Karpas-422 (cell line): ENCODE data around the gene PDLIM1. TPM values are rescaled to one million over a fixed set of nuclear protein-coding genes. Genes with fewer than 3 reads are reported as not detected.

Experiments used
- DNase-seq: peaks from one replicate; pipeline ENCODE4 v3.0.0-alpha.2; 2015
- H2AFZ ChIP-seq: fragments of 200-600 bp; sonication (generic); 2 replicates; pipeline ENCODE4 v1.6.1; 2014; ENCODE audit warnings: antibody characterized with exemption, low read length, mixed read lengths
- H3K27ac ChIP-seq: fragments of 200-600 bp; sonication (generic); 2 replicates; pipeline ENCODE4 v1.5.1; 2014; ENCODE audit warnings: mild to moderate bottlenecking, low read length, moderate library complexity
- H3K27me3 ChIP-seq: fragments of 200-600 bp; sonication (generic); 2 replicates; pipeline ENCODE4 v1.6.1; 2014; ENCODE audit warnings: low read length, mixed read lengths
- H3K36me3 ChIP-seq: fragments of 200-600 bp; sonication (generic); 2 replicates; pipeline ENCODE4 v1.6.1; 2014; ENCODE audit warnings: low read length, mixed read lengths; ENCODE audit not compliant: insufficient read depth
- H3K4me1 ChIP-seq: fragments of 200-600 bp; sonication (generic); 2 replicates; pipeline ENCODE4 v1.6.1; 2014; ENCODE audit warnings: mild to moderate bottlenecking, low read length, mixed read lengths
- H3K4me2 ChIP-seq: fragments of 200-600 bp; sonication (generic); 2 replicates; pipeline ENCODE4 v1.6.1; 2014; ENCODE audit warnings: low read length, low read depth, mild to moderate bottlenecking; ENCODE audit not compliant: poor library complexity, severe bottlenecking
- H3K4me3 ChIP-seq: fragments of 200-600 bp; sonication (generic); 2 replicates; pipeline ENCODE4 v1.5.1; 2014; ENCODE audit warnings: mild to moderate bottlenecking, antibody characterized with exemption, low read length, mixed read lengths
- H3K79me2 ChIP-seq: fragments of 200-600 bp; sonication (generic); 2 replicates; pipeline ENCODE4 v1.6.1; 2014; ENCODE audit warnings: mild to moderate bottlenecking, low read length, mixed read lengths
- H3K9ac ChIP-seq: fragments of 200-600 bp; sonication (generic); 2 replicates; pipeline ENCODE4 v1.6.0; 2014; ENCODE audit warnings: low read length
- H3K9me2 ChIP-seq: fragments of 200-600 bp; sonication (generic), shearing (Covaris generic); replicated peaks from 2 replicates; pipeline ENCODE4 v1.6.0; 2014; ENCODE audit warnings: mild to moderate bottlenecking, low read length, moderate library complexity; ENCODE audit not compliant: insufficient read depth
- H3K9me3 ChIP-seq: fragments of 300-700, 200-600 bp; sonication (generic); 2 replicates; pipeline ENCODE4 v1.6.1; 2014; ENCODE audit warnings: low read length, mixed read lengths
- H4K20me1 ChIP-seq: fragments of 200-600 bp; sonication (generic); 2 replicates; pipeline ENCODE4 v1.6.1; 2014; ENCODE audit warnings: mild to moderate bottlenecking, antibody characterized with exemption, low read length, low read depth; ENCODE audit not compliant: insufficient read depth
- total RNA-seq: library from RNA; depleted of rRNA; stranded (reverse); fragments of >200 nt; shearing (Covaris generic); gene quantifications from 2 replicates; pipeline ENCODE4 v1.2.3, GENCODE V29; 2014; ENCODE audit warnings: low replicate concordance

PDLIM1 gene
- total RNA-seq, 1 experiment from 2014 or later = 0.22 TPM

- H3K4me1 ChIP-seq = no peaks in the 10 kb centered on the region
- no peak overlapping the region for H3K4me2 ChIP-seq
- no peak overlapping the region for H3K4me3 ChIP-seq
- H2AFZ ChIP-seq = no peak overlapping the region
- no peak overlapping the region for H3K27ac ChIP-seq
- no peaks in the 10 kb centered on the region for H3K27me3 ChIP-seq
- no peaks in the 10 kb centered on the region for H3K9me2 ChIP-seq
- no peaks in the 10 kb centered on the region for H3K36me3 ChIP-seq
- H3K79me2 ChIP-seq = no peaks in the 10 kb centered on the region
- H3K9me3 ChIP-seq = no peaks in the 10 kb centered on the region
- no peak for DNase-seq
- no peak overlapping the region for H3K9ac ChIP-seq
- H4K20me1 ChIP-seq = no peaks in the 10 kb centered on the region
Observed at GRCh38 chr10:95324436-95325268, 33.8 kb upstream of the PDLIM1 start.

- H3K9me2 ChIP-seq = no peaks in the 10 kb centered on the region
Observed at GRCh38 chr10:95321554-95322301, 30.9 kb upstream of the PDLIM1 start.

DNA sequence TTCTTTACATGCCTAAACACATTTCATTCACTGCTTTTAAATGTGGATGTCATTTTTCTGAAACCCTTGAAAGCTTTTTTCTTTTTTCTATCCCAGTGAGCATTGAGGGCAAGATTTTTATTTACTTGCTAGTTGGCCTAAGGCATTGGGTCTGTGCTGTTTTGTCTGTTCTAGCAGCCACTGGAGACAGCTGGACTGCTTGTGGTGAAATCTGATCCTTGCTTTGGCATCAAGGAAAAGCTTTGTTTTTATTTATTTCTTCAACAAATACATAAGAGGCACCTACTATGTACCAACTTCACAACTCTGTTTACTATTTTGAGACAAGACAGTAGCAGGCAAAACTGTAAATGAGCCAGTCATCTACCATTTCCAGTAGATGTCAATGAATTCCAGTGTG lies 28.4 kb upstream of the PDLIM1 start:
- no peaks in the 10 kb centered on the region for H3K79me2 ChIP-seq
- no peaks in the 10 kb centered on the region for H3K36me3 ChIP-seq
- H3K4me1 ChIP-seq = no peaks in the 10 kb centered on the region
- H3K4me2 ChIP-seq = no peak overlapping the region
- no peaks in the 10 kb centered on the region for H4K20me1 ChIP-seq
- H2AFZ ChIP-seq = no peak overlapping the region
- H3K27ac ChIP-seq = no peak overlapping the region
- no peak for DNase-seq
- H3K9me2 ChIP-seq = no peaks in the 10 kb centered on the region
- H3K9me3 ChIP-seq = no peaks in the 10 kb centered on the region
- no peak overlapping the region for H3K9ac ChIP-seq
- H3K27me3 ChIP-seq = no peaks in the 10 kb centered on the region
- no peak overlapping the region for H3K4me3 ChIP-seq

More at GRCh38 chr10:95321554-95322301, 30.9 kb upstream of the PDLIM1 start:
- no peaks in the 10 kb centered on the region for H3K27me3 ChIP-seq
- H3K27ac ChIP-seq = no peak overlapping the region
- H3K9me3 ChIP-seq = no peaks in the 10 kb centered on the region
- no peak overlapping the region for H3K9ac ChIP-seq
- H3K79me2 ChIP-seq = no peaks in the 10 kb centered on the region
- H3K4me1 ChIP-seq = no peaks in the 10 kb centered on the region
- H3K4me2 ChIP-seq = no peak overlapping the region
- no peak overlapping the region for H3K4me3 ChIP-seq
- H4K20me1 ChIP-seq = no peaks in the 10 kb centered on the region
- no peak overlapping the region for H2AFZ ChIP-seq
- H3K36me3 ChIP-seq = no peaks in the 10 kb centered on the region
- DNase-seq = no peak

DNA sequence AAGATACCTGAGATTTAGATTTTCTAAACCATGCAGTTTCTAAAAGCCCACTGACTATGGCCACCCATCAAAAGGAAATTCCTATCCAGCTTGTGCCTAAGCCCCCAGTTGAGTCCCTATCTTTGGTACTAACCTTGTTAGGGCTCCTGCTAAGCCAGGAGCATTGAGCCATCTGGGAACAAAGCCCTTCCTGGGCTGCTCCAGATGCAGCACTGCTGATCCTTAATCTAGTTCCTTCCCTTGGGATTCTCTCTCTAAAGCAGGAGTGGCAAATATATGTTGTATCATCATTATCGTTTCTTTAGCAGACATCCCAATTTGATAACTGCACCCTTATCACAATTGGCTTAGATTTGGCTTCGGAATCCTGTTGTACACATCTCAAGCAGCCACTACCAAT lies 24.7 kb upstream of the PDLIM1 start:
- Histone ChIP-seq H3K9me2 (no peaks in the 10 kb centered on the region), H3K9ac (no peak overlapping the region), H2AFZ (no peak overlapping the region), H3K27me3 (no peaks in the 10 kb centered on the region), H3K4me1 (no peaks in the 10 kb centered on the region), H3K79me2 (no peaks in the 10 kb centered on the region), H3K4me3 (no peak overlapping the region), H3K27ac (no peak overlapping the region), H3K9me3 (no peaks in the 10 kb centered on the region), H4K20me1 (no peaks in the 10 kb centered on the region), H3K4me2 (no peak overlapping the region), H3K36me3 (no peaks in the 10 kb centered on the region)
- no peak for DNase-seq

DNA sequence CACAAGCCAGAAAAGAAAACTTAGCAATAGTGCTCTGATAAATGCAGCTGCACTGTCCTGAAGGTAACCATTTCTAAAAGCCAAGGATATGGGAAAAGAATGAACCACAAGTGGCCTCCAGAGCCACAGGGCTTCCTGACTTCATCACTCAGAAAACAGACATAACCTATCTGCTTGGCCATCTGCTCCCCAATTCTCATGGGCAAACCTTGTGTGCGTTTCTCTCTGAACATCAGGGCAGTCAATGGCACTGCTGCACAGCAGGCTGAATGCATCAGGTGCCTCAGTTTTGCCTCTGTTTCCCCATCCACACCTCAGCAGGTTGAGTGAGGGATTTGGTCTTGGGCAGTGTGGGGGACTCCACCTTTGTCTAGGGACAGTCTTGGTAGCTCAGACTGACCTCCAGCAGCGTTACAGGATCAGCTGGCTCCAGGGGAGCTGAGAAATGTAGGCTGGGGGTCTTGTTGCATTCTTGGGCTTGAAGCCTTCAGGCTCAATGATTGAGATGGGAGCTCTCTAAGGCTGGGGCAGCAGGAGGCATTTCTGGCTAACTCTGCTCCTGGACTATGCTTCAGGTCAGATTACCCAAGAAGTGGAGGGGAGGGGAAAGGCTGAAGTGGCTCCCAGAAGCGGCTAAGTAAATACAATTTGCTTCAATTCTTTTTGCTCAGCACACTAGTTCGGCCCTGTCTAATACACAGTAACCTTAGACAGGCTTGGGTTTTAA lies 23.6 kb upstream of the PDLIM1 start:
- Histone ChIP-seq H3K27me3 (no peaks in the 10 kb centered on the region), H3K27ac (no peak overlapping the region), H3K4me3 (no peak overlapping the region), H3K9me3 (no peaks in the 10 kb centered on the region), H3K36me3 (no peaks in the 10 kb centered on the region), H3K79me2 (no peaks in the 10 kb centered on the region), H3K9ac (no peak overlapping the region), H3K9me2 (no peaks in the 10 kb centered on the region), H3K4me1 (no peaks in the 10 kb centered on the region), H3K4me2 (no peak overlapping the region), H2AFZ (no peak overlapping the region), H4K20me1 (no peaks in the 10 kb centered on the region)
- DNase-seq = no peak

GRCh38 chr10:95312986-95313495 lies 22.2 kb upstream of the PDLIM1 start:
- Histone ChIP-seq H3K27ac (no peak overlapping the region), H3K27me3 (no peaks in the 10 kb centered on the region), H3K9me3 (no peaks in the 10 kb centered on the region), H3K4me1 (no peaks in the 10 kb centered on the region), H3K4me2 (no peak overlapping the region), H4K20me1 (no peaks in the 10 kb centered on the region), H3K9me2 (no peaks in the 10 kb centered on the region), H3K36me3 (no peaks in the 10 kb centered on the region), H2AFZ (no peak overlapping the region), H3K9ac (no peak overlapping the region), H3K4me3 (no peak overlapping the region), H3K79me2 (no peaks in the 10 kb centered on the region)
- DNase-seq = no peak

DNA sequence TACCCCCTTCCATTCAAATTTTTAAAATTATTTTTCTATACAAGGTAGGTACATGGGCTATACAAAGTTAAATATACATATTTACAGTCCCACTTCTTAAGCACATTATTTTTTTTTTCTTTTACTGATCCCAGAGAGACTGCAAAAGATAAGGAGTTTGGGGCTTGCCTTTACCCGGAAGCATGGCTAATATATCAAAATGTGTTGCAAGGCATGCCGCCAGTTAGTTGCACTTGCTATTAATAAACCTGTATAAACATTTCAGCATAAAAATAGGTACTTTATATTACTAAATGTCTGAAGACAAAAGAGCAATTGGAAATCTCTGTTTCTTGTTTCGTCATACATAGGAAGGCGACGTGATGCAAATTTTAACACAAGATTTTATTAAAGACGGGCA lies 21.5 kb upstream of the PDLIM1 start:
- no peak for DNase-seq
- Histone ChIP-seq H3K9me3 (no peaks in the 10 kb centered on the region), H2AFZ (no peak overlapping the region), H3K36me3 (no peaks in the 10 kb centered on the region), H3K4me1 (no peaks in the 10 kb centered on the region), H3K9ac (no peak overlapping the region), H4K20me1 (no peaks in the 10 kb centered on the region), H3K9me2 (no peaks in the 10 kb centered on the region), H3K27me3 (no peaks in the 10 kb centered on the region), H3K27ac (no peak overlapping the region), H3K4me3 (no peak overlapping the region), H3K4me2 (no peak overlapping the region), H3K79me2 (no peaks in the 10 kb centered on the region)

DNA sequence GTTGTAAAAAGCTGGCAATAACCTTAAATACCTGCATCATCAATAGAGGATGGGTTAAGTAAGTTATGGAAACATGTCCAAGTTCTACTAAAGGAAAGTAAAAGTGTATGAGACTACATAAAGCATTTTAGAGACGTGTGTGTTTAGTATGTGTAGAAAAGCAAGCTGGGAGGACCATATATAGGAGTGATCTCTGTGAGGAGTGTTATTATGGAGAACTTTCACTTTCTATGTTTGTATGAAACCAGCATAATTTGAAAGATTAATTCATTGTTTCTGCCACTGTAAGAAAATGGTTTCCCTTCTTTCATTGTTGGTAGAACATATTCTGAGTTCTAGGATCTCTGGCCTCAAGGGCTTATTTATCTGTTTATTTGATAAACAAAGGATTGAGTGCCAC lies 19.2 kb upstream of the PDLIM1 start:
- H3K9me3 ChIP-seq = no peaks in the 10 kb centered on the region
- no peaks in the 10 kb centered on the region for H3K4me1 ChIP-seq
- no peaks in the 10 kb centered on the region for H3K9me2 ChIP-seq
- H3K36me3 ChIP-seq = no peaks in the 10 kb centered on the region
- no peak for DNase-seq
- H3K4me3 ChIP-seq = no peak overlapping the region
- no peak overlapping the region for H3K27ac ChIP-seq
- H3K79me2 ChIP-seq = no peaks in the 10 kb centered on the region
- H2AFZ ChIP-seq = no peak overlapping the region
- no peaks in the 10 kb centered on the region for H4K20me1 ChIP-seq
- H3K4me2 ChIP-seq = no peak overlapping the region
- H3K9ac ChIP-seq = no peak overlapping the region
- H3K27me3 ChIP-seq = no peaks in the 10 kb centered on the region
